ENCODE measurements around the gene SPRR1A.

SPRR1A gene, protein sequence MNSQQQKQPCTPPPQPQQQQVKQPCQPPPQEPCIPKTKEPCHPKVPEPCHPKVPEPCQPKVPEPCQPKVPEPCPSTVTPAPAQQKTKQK

DNA sequence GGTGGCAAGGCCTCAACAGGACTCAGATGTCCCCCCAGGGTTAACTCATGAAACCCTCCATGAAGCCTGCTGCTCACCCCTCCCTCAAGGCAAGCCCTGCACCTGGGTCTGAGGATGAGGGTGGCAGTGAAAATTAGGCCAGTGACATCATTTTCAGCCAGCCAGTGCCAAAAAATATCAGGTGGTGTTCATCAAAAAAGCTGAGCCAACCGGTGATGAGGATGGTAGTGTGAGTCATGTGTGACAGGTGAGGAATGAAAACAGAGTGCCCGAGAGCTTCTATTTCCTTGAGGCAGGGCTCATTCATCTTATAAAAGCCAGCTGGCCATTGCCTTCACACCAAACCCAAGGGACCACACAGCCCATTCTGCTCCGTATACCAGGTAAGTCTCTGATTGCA lies at the start of gene SPRR1A:
SPRR1A (plus strand) TSS at position 339 of the 400 bp plus-strand sequence. CDS start 1,150 bp downstream, outside the sequence.
- Histone ChIP-seq H3K36me3 (ENCODE audit: control insufficient read depth, insufficient read depth, low read length) (no peaks in the 10 kb centered on the region), H3K4me3 (replicated peaks; ENCODE audit: low read depth, low read length) (no peak within 1 kb of the TSS), H3K27me3 (replicated peaks; ENCODE audit: control insufficient read depth, insufficient read depth, low read length) (peaks cover 2% of the 10 kb centered on the region; the same call in 1 of the 2 replicates)
- DNase-seq (ENCODE audit: extremely low read depth, insufficient read length), result no peak
- TF ChIP-seq, protein P1, sequence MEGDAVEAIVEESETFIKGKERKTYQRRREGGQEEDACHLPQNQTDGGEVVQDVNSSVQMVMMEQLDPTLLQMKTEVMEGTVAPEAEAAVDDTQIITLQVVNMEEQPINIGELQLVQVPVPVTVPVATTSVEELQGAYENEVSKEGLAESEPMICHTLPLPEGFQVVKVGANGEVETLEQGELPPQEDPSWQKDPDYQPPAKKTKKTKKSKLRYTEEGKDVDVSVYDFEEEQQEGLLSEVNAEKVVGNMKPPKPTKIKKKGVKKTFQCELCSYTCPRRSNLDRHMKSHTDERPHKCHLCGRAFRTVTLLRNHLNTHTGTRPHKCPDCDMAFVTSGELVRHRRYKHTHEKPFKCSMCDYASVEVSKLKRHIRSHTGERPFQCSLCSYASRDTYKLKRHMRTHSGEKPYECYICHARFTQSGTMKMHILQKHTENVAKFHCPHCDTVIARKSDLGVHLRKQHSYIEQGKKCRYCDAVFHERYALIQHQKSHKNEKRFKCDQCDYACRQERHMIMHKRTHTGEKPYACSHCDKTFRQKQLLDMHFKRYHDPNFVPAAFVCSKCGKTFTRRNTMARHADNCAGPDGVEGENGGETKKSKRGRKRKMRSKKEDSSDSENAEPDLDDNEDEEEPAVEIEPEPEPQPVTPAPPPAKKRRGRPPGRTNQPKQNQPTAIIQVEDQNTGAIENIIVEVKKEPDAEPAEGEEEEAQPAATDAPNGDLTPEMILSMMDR (IDR thresholded peaks at IDR 0.05; ENCODE audit: insufficient read depth, low read length, poor library complexity, severe bottlenecking), result no peak

DNA sequence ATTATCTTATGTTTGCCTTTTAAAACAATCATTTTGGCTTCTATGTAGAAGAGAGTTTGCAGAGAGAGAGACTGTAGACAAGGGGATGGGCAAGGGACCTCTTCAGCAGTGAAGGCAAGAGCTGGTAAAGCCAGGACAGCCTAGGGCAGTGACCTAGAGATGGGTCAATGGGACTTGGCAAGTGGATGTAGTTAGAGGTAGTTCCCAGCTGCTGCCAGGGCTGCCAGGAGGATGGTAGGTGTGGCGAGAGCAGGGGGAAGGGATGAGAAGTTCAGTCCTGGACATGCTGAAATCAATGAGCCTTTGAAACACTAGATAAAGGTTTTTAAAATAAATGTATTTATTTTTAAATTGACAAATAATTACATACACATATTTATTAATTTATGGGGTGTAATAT lies 43.3 kb upstream of the SPRR1A start:
- Histone ChIP-seq H3K27me3 (replicated peaks; ENCODE audit: control insufficient read depth, insufficient read depth, low read length) (no peaks in the 10 kb centered on the region; the same call in 1 of the 2 replicates), H3K4me3 (replicated peaks; ENCODE audit: low read depth, low read length) (no peak overlapping the region), H3K36me3 (ENCODE audit: control insufficient read depth, insufficient read depth, low read length) (no peaks in the 10 kb centered on the region)
- no peak for DNase-seq (ENCODE audit: extremely low read depth, insufficient read length)
- TF ChIP-seq, protein P1 (IDR thresholded peaks at IDR 0.05; ENCODE audit: insufficient read depth, low read length, poor library complexity, severe bottlenecking), result no peak

DNA sequence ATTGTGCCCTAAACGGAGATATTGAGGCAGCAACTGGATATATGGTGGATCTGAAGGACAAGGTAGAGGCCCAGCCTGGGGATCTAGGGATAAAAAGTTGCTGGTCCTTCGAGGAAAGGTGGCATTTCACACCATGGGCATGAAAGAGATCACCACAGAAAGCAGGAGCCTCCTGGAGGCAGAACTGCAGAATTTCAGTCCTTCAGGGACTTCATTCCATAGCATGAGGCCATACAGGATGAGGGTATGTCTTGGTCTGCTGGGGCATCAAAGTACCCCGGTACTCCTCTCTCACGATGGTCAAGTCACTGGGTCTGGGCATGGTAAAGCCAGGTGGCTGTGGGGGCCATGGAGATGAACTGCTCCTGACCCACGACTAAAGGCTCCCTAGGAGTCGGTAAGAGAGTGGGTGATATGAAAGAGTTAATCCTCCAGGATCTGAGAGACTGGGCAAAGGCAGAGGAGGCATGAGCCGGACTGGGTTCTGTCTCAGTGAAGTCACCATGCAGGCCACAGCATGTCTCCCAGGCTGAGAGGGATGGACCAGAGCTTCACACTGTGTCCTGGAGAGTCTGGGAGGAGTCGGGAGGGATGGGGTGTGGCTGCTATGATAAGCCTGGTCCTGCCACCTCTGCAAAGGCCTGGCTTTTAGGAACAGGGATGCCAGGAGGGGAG lies 42.7 kb upstream of the SPRR1A start:
- H3K27me3 ChIP-seq (replicated peaks; ENCODE audit: control insufficient read depth, insufficient read depth, low read length), result no peaks in the 10 kb centered on the region; the same call in 1 of the 2 replicates
- DNase-seq (ENCODE audit: extremely low read depth, insufficient read length), result no peak
- TF ChIP-seq, protein P1 (IDR thresholded peaks at IDR 0.05; ENCODE audit: insufficient read depth, low read length, poor library complexity, severe bottlenecking), result peak; percentile 13

DNA sequence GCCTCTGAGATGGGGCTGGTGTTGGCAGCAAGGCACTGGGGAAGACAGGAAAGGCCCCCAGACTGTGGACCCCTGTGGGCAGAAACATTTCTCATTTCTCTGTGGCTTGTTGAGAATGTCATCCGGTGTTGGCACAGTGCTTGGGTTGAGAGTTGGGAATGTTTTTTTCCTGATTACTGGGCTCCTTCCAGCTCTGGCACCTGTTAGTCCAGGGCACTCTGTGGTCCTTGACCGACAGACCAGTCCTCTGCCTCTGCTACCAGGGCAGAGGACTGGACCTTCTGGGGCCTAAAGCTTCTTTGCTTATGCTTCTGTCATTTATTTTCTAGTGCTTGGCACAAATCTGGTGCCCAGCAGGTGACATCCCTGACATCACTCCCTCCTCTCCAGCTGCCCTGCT lies 41.7 kb upstream of the SPRR1A start:
- Histone ChIP-seq H3K27me3 (replicated peaks; ENCODE audit: control insufficient read depth, insufficient read depth, low read length) (no peaks in the 10 kb centered on the region; the same call in 1 of the 2 replicates), H3K4me3 (replicated peaks; ENCODE audit: low read depth, low read length) (no peak overlapping the region), H3K36me3 (ENCODE audit: control insufficient read depth, insufficient read depth, low read length) (no peaks in the 10 kb centered on the region)
- TF ChIP-seq, protein P1 (IDR thresholded peaks at IDR 0.05; ENCODE audit: insufficient read depth, low read length, poor library complexity, severe bottlenecking), result no peak
- DNase-seq (ENCODE audit: extremely low read depth, insufficient read length), result no peak

More for the DNA sequence above, 42.7 kb upstream of the SPRR1A start:
- Histone ChIP-seq H3K4me3 (replicated peaks; ENCODE audit: low read depth, low read length) (no peak overlapping the region), H3K36me3 (ENCODE audit: control insufficient read depth, insufficient read depth, low read length) (no peaks in the 10 kb centered on the region)

DNA sequence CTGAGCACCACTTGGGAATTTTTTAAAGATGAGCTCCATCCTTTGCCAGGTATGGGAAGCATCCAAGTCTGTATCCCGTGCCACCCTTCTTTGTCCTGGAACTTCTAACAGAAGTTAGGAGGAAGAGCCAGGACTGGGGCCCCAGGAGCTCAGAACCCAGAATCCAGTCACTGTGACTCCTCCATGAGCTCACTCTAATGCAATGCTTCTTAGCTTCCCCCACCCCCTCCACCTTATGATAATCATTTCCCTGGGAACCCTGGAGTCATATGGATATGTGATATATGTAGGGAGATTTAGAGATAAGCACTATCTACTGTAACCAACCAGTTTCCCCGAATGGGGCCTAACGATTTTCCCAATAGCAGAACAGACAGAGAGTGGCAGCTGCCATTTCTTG lies 37.6 kb upstream of the SPRR1A start:
- TF ChIP-seq, protein P1 (IDR thresholded peaks at IDR 0.05; ENCODE audit: insufficient read depth, low read length, poor library complexity, severe bottlenecking), result no peak
- no peak overlapping the region for H3K4me3 ChIP-seq (replicated peaks; ENCODE audit: low read depth, low read length)
- DNase-seq (ENCODE audit: extremely low read depth, insufficient read length), result no peak
- H3K36me3 ChIP-seq (ENCODE audit: control insufficient read depth, insufficient read depth, low read length), result no peaks in the 10 kb centered on the region
- H3K27me3 ChIP-seq (replicated peaks; ENCODE audit: control insufficient read depth, insufficient read depth, low read length), result no peaks in the 10 kb centered on the region; the same call in 1 of the 2 replicates
